ENCODE measurements around the gene ZBTB16. TPM values are rescaled to one million over a fixed set of nuclear protein-coding genes. Genes with fewer than 3 reads are reported as not detected.

ZBTB16 gene
- polyA plus RNA-seq, 3 donors = 4.1 to 12.3 (median 8.3) TPM

DNA sequence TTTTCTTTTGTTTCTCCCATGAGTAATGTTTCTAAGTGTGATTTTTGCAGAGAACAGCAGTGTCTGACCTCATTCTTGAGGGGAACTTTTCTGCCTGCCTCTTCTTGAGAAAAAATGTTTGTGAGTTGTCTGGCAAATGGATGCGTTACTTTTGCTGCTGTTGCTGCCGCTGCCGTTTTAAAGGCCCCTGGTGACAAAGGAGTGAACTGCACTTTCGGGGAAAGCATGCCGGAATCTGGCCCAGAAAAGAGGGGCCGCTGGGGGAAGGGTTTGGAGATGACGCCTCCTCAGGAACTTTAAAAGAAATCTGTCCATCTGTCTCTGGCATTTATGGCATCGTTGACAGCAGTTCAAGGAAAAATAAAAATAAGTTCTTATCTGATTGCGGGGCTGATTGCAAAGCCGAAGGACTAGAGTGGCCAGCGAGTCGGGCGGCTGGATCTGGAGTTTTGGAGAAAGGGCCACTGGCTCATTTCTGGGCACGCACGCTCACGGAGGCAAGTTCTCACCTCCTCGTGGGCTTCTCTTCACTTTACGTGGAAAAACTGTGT lies 16.5 kb downstream of the ZBTB16 start:
- intact Hi-C loops (cut with micrococcal nuclease) = loop anchor here (5.0 kb wide), 2 partner anchors 76 to 86 kb away; no protein-coding TSS in a partner anchor
- H3K4me3 Mint-ChIP-seq = peak overlapping the region in 1 of 2 donors; percentile 5
- Histone ChIP-seq H3K9me3 (replicated peaks in 1 of 2; ENCODE audit: control insufficient read depth in 1 of 2, insufficient read depth in 1 of 2, low read length in 2 of 2) (no peaks in the 10 kb centered on the region), H3K9ac (ENCODE audit: insufficient read depth, low read length, poor library complexity, severe bottlenecking) (no peak overlapping the region), H3K4me2 (replicated peaks; ENCODE audit: extremely low read depth, low read length, poor library complexity, severe bottlenecking) (no peak overlapping the region), H3K79me2 (ENCODE audit: insufficient read depth, low read length) (no peaks in the 10 kb centered on the region), H3K4me1 (ENCODE audit: control insufficient read depth in 1 of 2, insufficient read depth in 2 of 2, low read length in 2 of 2) (peaks cover 44 to 49% of the 10 kb centered on the region in 2 donors), H3K36me3 (replicated peaks in 1 of 2; ENCODE audit: control insufficient read depth in 1 of 2, insufficient read depth in 2 of 2, low read length in 2 of 2) (no peaks in the 10 kb centered on the region), H3K27me3 (ENCODE audit: control insufficient read depth in 2 of 2, insufficient read depth in 2 of 2, low read length in 2 of 2) (no peaks in the 10 kb centered on the region), H4K20me1 (ENCODE audit: insufficient read depth, low read length) (peaks cover 58% of the 10 kb centered on the region), H2AFZ (ENCODE audit: insufficient read depth, low read depth, low read length, poor library complexity, severe bottlenecking) (no peak overlapping the region), H3K4me3 (replicated peaks in 1 of 3; ENCODE audit: low read depth in 2 of 3, low read length in 3 of 3) (no peak overlapping the region), H3K27ac (ENCODE audit: low read depth in 1 of 2, low read length in 2 of 2) (no peak overlapping the region)
- H3K9me3 Mint-ChIP-seq = peaks cover 0 to 2% (median 0%) of the 10 kb centered on the region in 7 donors
- peak in 2 of 3 donors; percentile 21 to 39 for DNase-seq
- H3K36me3 Mint-ChIP-seq = peaks cover 5 to 12% of the 10 kb centered on the region in 2 donors
- H3K4me1 Mint-ChIP-seq = peaks cover 76% of the 10 kb centered on the region
- TF ChIP-seq, protein P1, sequence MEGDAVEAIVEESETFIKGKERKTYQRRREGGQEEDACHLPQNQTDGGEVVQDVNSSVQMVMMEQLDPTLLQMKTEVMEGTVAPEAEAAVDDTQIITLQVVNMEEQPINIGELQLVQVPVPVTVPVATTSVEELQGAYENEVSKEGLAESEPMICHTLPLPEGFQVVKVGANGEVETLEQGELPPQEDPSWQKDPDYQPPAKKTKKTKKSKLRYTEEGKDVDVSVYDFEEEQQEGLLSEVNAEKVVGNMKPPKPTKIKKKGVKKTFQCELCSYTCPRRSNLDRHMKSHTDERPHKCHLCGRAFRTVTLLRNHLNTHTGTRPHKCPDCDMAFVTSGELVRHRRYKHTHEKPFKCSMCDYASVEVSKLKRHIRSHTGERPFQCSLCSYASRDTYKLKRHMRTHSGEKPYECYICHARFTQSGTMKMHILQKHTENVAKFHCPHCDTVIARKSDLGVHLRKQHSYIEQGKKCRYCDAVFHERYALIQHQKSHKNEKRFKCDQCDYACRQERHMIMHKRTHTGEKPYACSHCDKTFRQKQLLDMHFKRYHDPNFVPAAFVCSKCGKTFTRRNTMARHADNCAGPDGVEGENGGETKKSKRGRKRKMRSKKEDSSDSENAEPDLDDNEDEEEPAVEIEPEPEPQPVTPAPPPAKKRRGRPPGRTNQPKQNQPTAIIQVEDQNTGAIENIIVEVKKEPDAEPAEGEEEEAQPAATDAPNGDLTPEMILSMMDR (IDR thresholded peaks at IDR 0.05) = peak; percentile 71
- H3K27me3 Mint-ChIP-seq (ENCODE audit: low read depth in 3 of 3) = peaks cover 13 to 25% (median 15%) of the 10 kb centered on the region in 3 donors
- 92% methylated on average over 9 of the region's 18 CpGs for WGBS (ENCODE audit: insufficient coverage)
- H3K27ac Mint-ChIP-seq = no peak overlapping the region

DNA sequence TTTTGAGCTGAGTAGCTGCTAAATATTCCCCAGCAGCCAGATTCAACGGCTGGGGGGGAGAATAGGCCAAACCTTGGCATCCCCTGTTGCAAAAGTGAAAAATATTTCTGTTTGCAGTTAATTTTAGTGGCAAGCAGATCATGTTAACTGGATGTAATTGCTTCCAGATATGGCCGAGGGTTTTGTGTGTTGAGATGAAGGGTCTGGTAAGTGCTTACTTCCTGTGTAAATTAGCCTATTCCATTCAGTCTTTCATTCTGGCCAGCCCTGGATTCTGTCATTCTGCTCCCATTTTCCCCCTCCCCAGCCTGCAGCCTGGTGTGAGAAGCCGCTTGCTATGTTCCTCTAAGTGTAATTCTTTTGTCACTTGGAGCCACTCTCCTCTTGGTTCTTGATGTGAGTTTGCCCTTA lies 17.4 kb downstream of the ZBTB16 start:
- Mint-ChIP-seq H3K4me1 (peaks cover 81% of the 10 kb centered on the region), H3K9me3 (peaks cover 0 to 2% (median 0%) of the 10 kb centered on the region in 7 donors), H3K27ac (peak overlapping the region in 2 of 7 donors; percentile 4 to 15), H3K36me3 (peaks cover 5 to 15% of the 10 kb centered on the region in 2 donors), H3K27me3 (ENCODE audit: low read depth in 3 of 3) (peaks cover 16 to 25% (median 20%) of the 10 kb centered on the region in 3 donors), H3K4me3 (peak overlapping the region in 1 of 2 donors; percentile 82)
- no peak overlapping the region for H2AFZ ChIP-seq (ENCODE audit: insufficient read depth, low read depth, low read length, poor library complexity, severe bottlenecking)
- WGBS (ENCODE audit: insufficient coverage) = 14% methylated on average over 1 of the region's 3 CpGs
- H3K4me3 ChIP-seq (replicated peaks in 1 of 3; ENCODE audit: low read depth in 2 of 3, low read length in 3 of 3) = no peak overlapping the region
- intact Hi-C loops (cut with micrococcal nuclease) = loop anchor here (5.0 kb wide), 2 partner anchors 75 to 85 kb away; no protein-coding TSS in a partner anchor
- H3K36me3 ChIP-seq (replicated peaks in 1 of 2; ENCODE audit: control insufficient read depth in 1 of 2, insufficient read depth in 2 of 2, low read length in 2 of 2) = no peaks in the 10 kb centered on the region
- peaks cover 67% of the 10 kb centered on the region for H4K20me1 ChIP-seq (ENCODE audit: insufficient read depth, low read length)
- H3K9ac ChIP-seq (ENCODE audit: insufficient read depth, low read length, poor library complexity, severe bottlenecking) = no peak overlapping the region
- no peak for DNase-seq
- H3K4me2 ChIP-seq (replicated peaks; ENCODE audit: extremely low read depth, low read length, poor library complexity, severe bottlenecking) = no peak overlapping the region
- no peaks in the 10 kb centered on the region for H3K79me2 ChIP-seq (ENCODE audit: insufficient read depth, low read length)
- H3K27me3 ChIP-seq (ENCODE audit: control insufficient read depth in 2 of 2, insufficient read depth in 2 of 2, low read length in 2 of 2) = no peaks in the 10 kb centered on the region
- peaks cover 46 to 53% of the 10 kb centered on the region in 2 donors for H3K4me1 ChIP-seq (ENCODE audit: control insufficient read depth in 1 of 2, insufficient read depth in 2 of 2, low read length in 2 of 2)
- no peaks in the 10 kb centered on the region for H3K9me3 ChIP-seq (replicated peaks in 1 of 2; ENCODE audit: control insufficient read depth in 1 of 2, insufficient read depth in 1 of 2, low read length in 2 of 2)
- TF ChIP-seq, protein P1 (IDR thresholded peaks at IDR 0.05) = no peak
- H3K27ac ChIP-seq (ENCODE audit: low read depth in 1 of 2, low read length in 2 of 2) = no peak overlapping the region
